Nephron progenitor cell (in vitro differentiated cells): Measurements from ENCODE around the gene NAA40.
A peak's percentile ranks its signal among the peaks of the same experiment; 100 is the strongest.

Source experiments
- DNase-seq: peaks from one replicate; pipeline ENCODE4 v3.0.0; 2021
- H3K27ac Mint-ChIP-seq: 2 replicates; pipeline ENCODE4 v1.8.0; 2021; ENCODE audit warnings: mild to moderate bottlenecking, moderate library complexity, mixed read lengths
- H3K27me3 Mint-ChIP-seq: 2 replicates; pipeline ENCODE4 v1.8.0; 2021; ENCODE audit warnings: mild to moderate bottlenecking, low read depth, mixed read lengths; ENCODE audit not compliant: poor library complexity
- H3K36me3 Mint-ChIP-seq: 2 replicates; pipeline ENCODE4 v1.8.0; 2021; ENCODE audit warnings: low read depth, mixed read lengths
- H3K4me1 Mint-ChIP-seq: 2 replicates; pipeline ENCODE4 v1.8.0; 2021; ENCODE audit warnings: mixed read lengths
- H3K4me3 Mint-ChIP-seq: 2 replicates; pipeline ENCODE4 v1.8.0; 2021; ENCODE audit warnings: mild to moderate bottlenecking, moderate library complexity, mixed read lengths
- H3K9me3 Mint-ChIP-seq: 2 replicates; pipeline ENCODE4 v1.8.0; 2021; ENCODE audit warnings: mild to moderate bottlenecking, moderate library complexity, mixed read lengths
- TF ChIP-seq, protein P1 (sequence below): fragments of 200-600 bp; sonication (generic); IDR thresholded peaks from 2 replicates; pipeline ENCODE4 v1.5.0; 2021; ENCODE audit warnings: antibody characterized with exemption

The NAA40 gene

DNA sequence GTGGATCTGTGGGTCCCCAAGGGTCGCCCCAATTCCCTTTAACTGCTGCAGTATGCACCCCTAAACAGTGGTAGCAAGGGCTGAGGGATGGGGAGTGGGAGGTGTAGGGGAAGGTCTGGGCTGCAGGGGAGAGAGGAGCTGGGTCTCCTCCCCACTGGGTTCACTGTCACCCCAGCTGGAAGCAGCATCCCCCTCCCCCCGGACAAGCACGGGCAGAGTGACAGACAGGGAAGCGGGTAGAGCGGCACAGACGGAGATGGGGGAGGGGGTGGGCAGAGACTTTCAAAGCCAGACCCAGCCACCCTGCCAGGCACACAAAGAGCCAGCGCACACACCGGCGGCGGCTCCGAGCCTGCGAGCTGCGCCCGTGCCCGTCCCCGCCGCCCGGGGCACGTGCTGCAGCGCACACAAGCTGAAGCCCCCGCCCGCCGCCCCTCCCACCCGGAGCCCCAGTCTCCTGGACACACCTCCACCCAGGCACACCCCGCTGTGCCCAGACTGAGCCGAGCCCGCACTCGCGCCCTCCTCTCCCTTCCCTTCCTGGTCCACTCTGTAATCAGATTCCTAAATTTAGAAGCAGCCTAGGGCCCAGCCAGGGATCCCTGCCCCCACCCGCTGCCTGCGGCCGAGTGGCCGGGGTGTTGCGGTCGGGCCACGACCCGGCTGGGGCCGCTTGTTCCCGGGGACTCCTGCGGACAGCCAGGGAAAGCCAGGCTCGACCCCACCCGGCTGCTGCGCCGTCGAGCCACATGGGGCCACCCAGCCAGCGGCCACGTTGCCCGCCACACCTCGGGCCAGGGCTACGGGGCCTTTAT, 20.9 kb upstream of the NAA40 start:
- Mint-ChIP-seq H3K27me3 (no peaks in the 10 kb centered on the region), H3K4me1 (peaks cover 57% of the 10 kb centered on the region), H3K9me3 (peaks cover 10% of the 10 kb centered on the region), H3K27ac (peak overlapping the region; percentile 96), H3K4me3 (peak overlapping the region; percentile 70), H3K36me3 (peaks cover 11% of the 10 kb centered on the region)
- peak; percentile 67 for DNase-seq
- TF ChIP-seq, protein P1, sequence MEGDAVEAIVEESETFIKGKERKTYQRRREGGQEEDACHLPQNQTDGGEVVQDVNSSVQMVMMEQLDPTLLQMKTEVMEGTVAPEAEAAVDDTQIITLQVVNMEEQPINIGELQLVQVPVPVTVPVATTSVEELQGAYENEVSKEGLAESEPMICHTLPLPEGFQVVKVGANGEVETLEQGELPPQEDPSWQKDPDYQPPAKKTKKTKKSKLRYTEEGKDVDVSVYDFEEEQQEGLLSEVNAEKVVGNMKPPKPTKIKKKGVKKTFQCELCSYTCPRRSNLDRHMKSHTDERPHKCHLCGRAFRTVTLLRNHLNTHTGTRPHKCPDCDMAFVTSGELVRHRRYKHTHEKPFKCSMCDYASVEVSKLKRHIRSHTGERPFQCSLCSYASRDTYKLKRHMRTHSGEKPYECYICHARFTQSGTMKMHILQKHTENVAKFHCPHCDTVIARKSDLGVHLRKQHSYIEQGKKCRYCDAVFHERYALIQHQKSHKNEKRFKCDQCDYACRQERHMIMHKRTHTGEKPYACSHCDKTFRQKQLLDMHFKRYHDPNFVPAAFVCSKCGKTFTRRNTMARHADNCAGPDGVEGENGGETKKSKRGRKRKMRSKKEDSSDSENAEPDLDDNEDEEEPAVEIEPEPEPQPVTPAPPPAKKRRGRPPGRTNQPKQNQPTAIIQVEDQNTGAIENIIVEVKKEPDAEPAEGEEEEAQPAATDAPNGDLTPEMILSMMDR: no peak

DNA sequence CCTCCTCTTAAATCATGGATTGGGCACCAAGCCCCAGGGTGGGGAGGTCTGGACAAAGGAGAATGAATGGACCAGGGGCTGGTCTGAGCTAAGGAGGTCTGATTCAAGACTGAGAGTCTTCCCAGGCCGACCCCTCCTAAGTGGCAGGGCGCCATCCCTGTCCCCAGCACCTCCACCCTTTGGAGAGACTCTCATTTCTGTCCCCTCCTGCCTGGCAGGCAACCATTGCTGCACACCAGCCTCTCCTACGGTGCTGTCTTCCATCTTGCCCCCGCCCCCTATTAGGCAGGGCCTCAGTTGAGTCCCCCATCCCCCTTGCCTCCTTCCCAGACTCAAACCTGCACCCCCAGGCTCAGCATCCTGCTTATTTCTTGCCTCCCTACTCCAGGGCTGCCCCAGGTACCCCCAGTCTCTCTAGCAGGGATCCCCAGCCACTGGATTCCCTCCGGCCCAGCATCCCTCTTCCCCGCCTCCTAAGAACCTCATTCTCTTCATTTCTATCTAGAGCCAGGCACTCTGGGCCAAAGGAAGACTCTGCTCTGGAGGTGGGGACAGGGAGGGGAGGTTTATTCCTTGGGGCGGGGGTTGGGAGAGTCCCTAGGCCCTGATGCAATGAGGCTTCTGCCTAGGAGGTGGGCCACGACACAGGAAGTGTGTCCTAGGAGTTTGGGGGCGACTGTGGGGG, 20.2 kb upstream of the NAA40 start:
- Mint-ChIP-seq H3K36me3 (peaks cover 9% of the 10 kb centered on the region), H3K4me3 (peak overlapping the region; percentile 68), H3K27me3 (no peaks in the 10 kb centered on the region), H3K9me3 (peaks cover 12% of the 10 kb centered on the region), H3K4me1 (peaks cover 63% of the 10 kb centered on the region), H3K27ac (peak overlapping the region; percentile 98)
- peak; percentile 34 for DNase-seq
- TF ChIP-seq, protein P1: no peak

DNA sequence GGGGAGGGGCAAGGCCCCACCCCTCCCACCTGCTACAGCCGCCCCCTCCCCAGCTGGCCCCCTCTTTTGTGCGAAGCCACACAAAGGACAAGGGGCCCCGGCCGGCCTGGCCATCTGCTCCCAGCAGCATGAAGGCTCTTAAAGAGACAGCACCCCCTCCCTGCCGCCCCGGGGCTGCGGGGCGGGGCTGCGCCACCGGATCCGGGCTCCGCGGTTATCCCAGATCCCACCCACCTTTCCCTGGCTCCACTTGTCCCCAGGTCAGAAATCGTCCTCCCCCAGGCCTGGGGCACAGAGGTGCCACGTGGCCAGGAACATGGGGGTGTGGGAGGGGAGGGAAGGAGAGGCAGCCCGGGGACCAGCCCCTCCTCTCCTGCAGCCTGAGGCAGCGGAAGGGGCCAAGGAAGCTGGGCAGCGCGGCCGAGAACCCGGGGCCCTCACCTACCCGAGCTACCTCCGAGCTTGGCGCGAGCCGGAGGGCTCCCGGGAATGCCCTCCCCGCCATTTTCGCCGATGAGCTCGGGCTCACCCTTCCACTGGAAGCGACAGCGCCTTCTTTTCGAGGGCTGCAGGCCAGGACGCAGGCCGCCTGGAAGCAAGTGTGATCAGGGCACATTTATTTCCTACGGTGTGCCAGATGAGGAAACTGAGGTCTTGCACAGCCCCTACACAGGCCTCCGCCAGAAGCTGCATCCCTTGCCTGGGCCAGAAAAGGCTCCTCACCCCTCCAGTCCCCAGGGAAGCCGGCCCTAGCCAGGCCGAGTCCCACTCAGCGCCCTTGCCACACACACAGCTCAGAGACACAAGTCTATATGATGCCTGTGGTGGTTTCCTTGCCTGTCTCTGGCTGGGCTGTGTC, 19.3 kb upstream of the NAA40 start:
- Mint-ChIP-seq H3K27ac (peak overlapping the region; percentile 59), H3K27me3 (no peaks in the 10 kb centered on the region), H3K4me3 (no peak overlapping the region), H3K4me1 (peaks cover 60% of the 10 kb centered on the region), H3K36me3 (peaks cover under 1% of the 10 kb centered on the region), H3K9me3 (peaks cover 12% of the 10 kb centered on the region)
- DNase-seq: peak; percentile 70
- TF ChIP-seq, protein P1: no peak

DNA sequence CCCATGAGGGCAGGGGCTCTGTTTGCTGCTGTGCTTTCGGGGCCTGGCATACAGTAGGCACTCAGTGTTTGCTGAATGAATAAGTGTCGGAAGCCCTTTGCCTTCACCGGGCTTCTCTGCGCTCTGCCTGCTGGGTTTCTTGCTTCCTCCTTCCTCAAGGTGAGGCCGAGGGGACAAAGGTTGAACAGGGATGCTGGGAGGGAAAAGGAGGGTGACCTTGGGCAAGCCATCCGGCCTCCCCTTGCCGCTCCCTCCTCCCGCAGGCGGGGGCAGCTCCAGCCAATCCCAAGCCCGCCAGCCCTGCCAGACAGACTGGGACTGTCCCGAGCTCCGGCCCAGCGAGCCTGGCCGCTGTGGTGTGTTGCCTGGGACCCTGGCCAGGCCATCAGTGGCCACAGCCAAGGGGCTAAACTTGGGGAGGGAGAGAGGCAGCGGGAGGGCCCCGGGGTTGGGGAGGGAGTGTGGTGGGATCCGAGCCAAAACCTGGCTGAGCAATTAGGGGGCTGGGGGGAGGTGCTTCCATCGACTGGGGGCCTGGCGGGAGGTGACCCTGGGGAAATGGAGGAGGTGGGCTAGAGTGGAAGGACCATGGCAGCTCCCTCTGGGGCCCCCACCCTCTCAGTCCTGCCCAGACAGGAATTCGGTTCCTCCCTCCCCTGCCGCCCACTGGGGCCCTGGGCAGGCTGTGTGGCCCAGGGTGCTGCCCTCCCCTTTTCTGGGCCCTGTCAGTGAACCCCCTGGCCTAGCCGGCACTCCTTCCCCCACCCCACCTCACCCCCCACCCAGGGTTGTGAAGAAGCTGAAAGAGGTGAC, 18.5 kb upstream of the NAA40 start:
- H3K9me3 Mint-ChIP-seq: peaks cover 12% of the 10 kb centered on the region
- H3K4me1 Mint-ChIP-seq: peaks cover 56% of the 10 kb centered on the region
- H3K36me3 Mint-ChIP-seq: no peaks in the 10 kb centered on the region
- DNase-seq: peak; percentile 73
- H3K4me3 Mint-ChIP-seq: peak overlapping the region; percentile 30
- TF ChIP-seq, protein P1: no peak
- H3K27me3 Mint-ChIP-seq: peaks cover 4% of the 10 kb centered on the region
- H3K27ac Mint-ChIP-seq: peak overlapping the region; percentile 59

DNA sequence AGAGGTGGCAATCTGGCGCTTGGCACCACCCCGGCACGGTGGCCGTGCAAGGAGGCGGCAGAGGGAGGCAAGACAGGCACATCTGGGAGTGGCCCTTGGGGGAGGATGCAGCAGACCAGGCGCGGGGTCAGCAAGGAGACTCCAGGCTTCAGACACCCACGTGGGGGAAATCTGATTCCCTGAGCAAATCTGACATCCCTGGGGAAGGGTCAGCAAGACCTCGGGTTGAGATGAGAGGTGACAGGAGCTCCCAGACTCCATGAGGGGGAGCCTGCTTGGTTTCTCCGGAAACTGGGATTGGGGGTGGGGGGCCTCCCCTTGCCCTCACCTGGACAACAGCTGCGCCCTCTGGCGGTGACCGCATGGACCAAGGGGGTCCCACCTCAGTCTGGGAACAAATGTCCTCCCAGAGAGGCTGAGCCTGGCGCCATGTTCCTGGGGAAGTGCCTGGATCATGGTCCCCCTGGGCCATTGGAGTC, 17.8 kb upstream of the NAA40 start:
- Mint-ChIP-seq H3K4me1 (peaks cover 56% of the 10 kb centered on the region), H3K36me3 (no peaks in the 10 kb centered on the region), H3K27ac (no peak overlapping the region), H3K27me3 (peaks cover 8% of the 10 kb centered on the region), H3K9me3 (peaks cover 12% of the 10 kb centered on the region), H3K4me3 (peak overlapping the region; percentile 30)
- peak; percentile 83 for DNase-seq
- TF ChIP-seq, protein P1: peak; percentile 68
